Heart left ventricle (tissue), 16 donors: ENCODE measurements around the gene PRKCB. TPM values are rescaled to one million over a fixed set of nuclear protein-coding genes. Genes with fewer than 3 reads are reported as not detected.

Experiments
- ATAC-seq, 4 donors: fragments of 200-7000 bp; cut with Tn5 transposase; one replicate each; pipeline ENCODE4 v1.9.1; 2020 to 2022; ENCODE audit warnings: moderate library complexity in 4 of 4, mild to moderate bottlenecking in 3 of 4, moderate number of reproducible peaks in 1 of 4
- DNase-seq, 5 donors: peaks; one replicate each; pipeline ENCODE4 v3.0.0-alpha.2; 2020
- H3K27ac ChIP-seq, 12 donors: fragments of 200-600 bp; sonication (generic) in 4 of 12; one replicate each; pipeline versions ENCODE4 v1.5.0 to v1.8.0; 2016 to 2022; ENCODE audit warnings: mild to moderate bottlenecking in 2 of 12
- H3K27me3 ChIP-seq, 9 donors: fragments of 200-600 bp; sonication (generic) in 2 of 9; one replicate each; pipeline versions ENCODE4 v1.5.1 to v1.8.0; 2016 to 2022; ENCODE audit warnings: mild to moderate bottlenecking in 3 of 9
- H3K36me3 ChIP-seq, 9 donors: fragments of 200-600 bp; sonication (generic) in 2 of 9; one replicate each; pipeline versions ENCODE4 v1.5.0 to v1.8.0; 2018 to 2022; ENCODE audit warnings: mild to moderate bottlenecking in 2 of 9
- H3K4me1 ChIP-seq, 12 donors: fragments of 200-600 bp; sonication (generic) in 4 of 12; one replicate each; pipeline versions ENCODE4 v1.5.0 to v1.8.0; 2016 to 2022; ENCODE audit warnings: mild to moderate bottlenecking in 3 of 12
- H3K4me3 ChIP-seq, 12 donors: fragments of 200-600 bp; sonication (generic) in 4 of 12; one replicate each; pipeline versions ENCODE4 v1.5.0 to v1.8.0; 2017 to 2022; ENCODE audit warnings: mild to moderate bottlenecking in 9 of 12, moderate library complexity in 4 of 12
- H3K9me3 ChIP-seq, 12 donors: fragments of 200-600 bp; sonication (generic) in 4 of 12; one replicate each; pipeline versions ENCODE4 v1.5.0 to v1.8.0; 2016 to 2022; ENCODE audit warnings: mild to moderate bottlenecking in 1 of 12
- POLR2A ChIP-seq, 2 donors: fragments of 450-650 bp; IDR thresholded peaks; one replicate each; pipeline ENCODE4 v1.6.1; 2017; ENCODE audit warnings: antibody characterized with exemption in 2 of 2, mild to moderate bottlenecking in 2 of 2, moderate library complexity in 2 of 2
- WGBS, 4 donors: extraction: QIAGEN DNeasy Blood & Tissue Kit in 2 of 4; methylation state at CpG; one replicate each; pipeline versions ENCODE4 v1.1.5 to v1.1.7; 2013 to 2018; 5-methylcytosine and 5-hydroxymethylcytosine counted together
- intact Hi-C, 10 donors: fragments of 100-400 bp; cut with DNase I; formaldehyde crosslinking; loops; one replicate each; pipeline versions ENCODE4 v1.11.1 to v1.14.2; 2022
- polyA plus RNA-seq, 2 donors: library from polyadenylated mRNA; stranded (reverse); fragments of 200-250 nt; gene quantifications; one replicate each; pipeline ENCODE4 v1.2.3, GENCODE V29; 2013
- total RNA-seq, 9 donors: library from RNA; depleted of rRNA in 2 of 9; stranded (reverse); fragments of >200 nt in 2 of 9; fragmentation: NEBNext Ultra II Directional in 3 of 9; extraction: Animal tissue kit (Norgen Biotek cat#: 25700) in 3 of 9; gene quantifications; one replicate each; pipeline versions ENCODE4 v1.1.0 to v1.2.4, GENCODE V29; 2016 to 2023
- TF ChIP-seq, protein P1 (sequence below), 12 donors: fragments of 200-600 bp; sonication (generic) in 4 of 12; IDR thresholded peaks; one replicate each; pipeline versions ENCODE4 v1.5.0 to v1.8.0; 2018 to 2022; ENCODE audit warnings: antibody characterized with exemption in 12 of 12, mild to moderate bottlenecking in 5 of 12
- donor health status: ischemic (EF 13 %, LVEDD 7.1; RV severe dilation, severe dysfunction).
- donor health status: healthy with polysubstance abuse.
- donor health status: DM: no; HTN: yes; CAD: no.
- donor health status: DM: no; HTN: no; CAD: no.
- donor health status: ischemic (EF 25% LVEDD 6.9; RV normal size, moderate dysfunction).
- donor health status: ischemic (EF 25% LVEDD 5.7; RV mildly dilated, moderate dysfunction).
- donor health status: healthy.
- donor health status: DM: yes; HTN: yes; CAD: no.
- donor health status: ischemic (EF 35%, LVEDD 5.7; RV mildly dilated, moderate dysfunction).
- donor health status: nonischemic (EF 11% LVEDD 7.7; RV severe dilation, severe dysfunction).
- donor health status: DM: yes; HTN: yes; CAD: no.
- donor health status: PGD.
- donor health status: ischemic (EF 29% LVEDD 5.4; RV normal size, mild dysfunction).
- donor health status: nonischemic (EF 23%, LVEDD 6.1; RV moderate dilation, normal function).

PRKCB gene
- total and polyA plus RNA-seq, 11 donors: 0.30 to 18.4 (median 1.7) TPM

- no peak for TF ChIP-seq POLR2A (IDR thresholded peaks at IDR 0.05)
- TF ChIP-seq, protein P1, sequence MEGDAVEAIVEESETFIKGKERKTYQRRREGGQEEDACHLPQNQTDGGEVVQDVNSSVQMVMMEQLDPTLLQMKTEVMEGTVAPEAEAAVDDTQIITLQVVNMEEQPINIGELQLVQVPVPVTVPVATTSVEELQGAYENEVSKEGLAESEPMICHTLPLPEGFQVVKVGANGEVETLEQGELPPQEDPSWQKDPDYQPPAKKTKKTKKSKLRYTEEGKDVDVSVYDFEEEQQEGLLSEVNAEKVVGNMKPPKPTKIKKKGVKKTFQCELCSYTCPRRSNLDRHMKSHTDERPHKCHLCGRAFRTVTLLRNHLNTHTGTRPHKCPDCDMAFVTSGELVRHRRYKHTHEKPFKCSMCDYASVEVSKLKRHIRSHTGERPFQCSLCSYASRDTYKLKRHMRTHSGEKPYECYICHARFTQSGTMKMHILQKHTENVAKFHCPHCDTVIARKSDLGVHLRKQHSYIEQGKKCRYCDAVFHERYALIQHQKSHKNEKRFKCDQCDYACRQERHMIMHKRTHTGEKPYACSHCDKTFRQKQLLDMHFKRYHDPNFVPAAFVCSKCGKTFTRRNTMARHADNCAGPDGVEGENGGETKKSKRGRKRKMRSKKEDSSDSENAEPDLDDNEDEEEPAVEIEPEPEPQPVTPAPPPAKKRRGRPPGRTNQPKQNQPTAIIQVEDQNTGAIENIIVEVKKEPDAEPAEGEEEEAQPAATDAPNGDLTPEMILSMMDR (IDR thresholded peaks at IDR 0.05): no peak
- H3K4me3 ChIP-seq: no peak overlapping the region
- no peak overlapping the region for H3K27ac ChIP-seq
- WGBS, 4 donors: 53 to 69% (median 62%) methylated on average over 7 of the region's 7 CpGs
- intact Hi-C loops: no loop called here
- peaks cover 0 to 20% (median 13%) of the 10 kb centered on the region in 12 donors for H3K9me3 ChIP-seq
- H3K27me3 ChIP-seq: peaks cover 10 to 54% (median 18%) of the 10 kb centered on the region in 9 donors
- no peaks in the 10 kb centered on the region for H3K36me3 ChIP-seq
- H3K4me1 ChIP-seq: peaks cover 0 to 19% (median 0%) of the 10 kb centered on the region in 12 donors
- DNase-seq: no peak
- ATAC-seq: no peak
These were observed 1.7 kb upstream of the PRKCB start for GRCh38 chr16:23833960-23834685.

GRCh38 chr16:23836078-23836403, 258 bp downstream of the PRKCB start:
- TF ChIP-seq, protein P1 (IDR thresholded peaks at IDR 0.05): no peak
- TF ChIP-seq POLR2A (IDR thresholded peaks at IDR 0.05): no peak
- 1% methylated on average over 32 to 45 of the region's 45 CpGs; no CpG with 5 or more reads in 1 of the 4 donors for WGBS, 4 donors
- Histone ChIP-seq H3K9me3 (peaks cover 0 to 4% (median 0%) of the 10 kb centered on the region in 12 donors), H3K4me3 (peak overlapping the region; percentile 19 to 80 (median 46)), H3K4me1 (peaks cover 0 to 27% (median 0%) of the 10 kb centered on the region in 12 donors), H3K36me3 (no peaks in the 10 kb centered on the region), H3K27me3 (peaks cover 10 to 71% (median 21%) of the 10 kb centered on the region in 9 donors), H3K27ac (peak overlapping the region in 2 of 12 donors; percentile 5 to 73)
- ATAC-seq (no peak), DNase-seq (peak in 1 of 5 donors; percentile 62)
- intact Hi-C loops: no loop called here

DNA sequence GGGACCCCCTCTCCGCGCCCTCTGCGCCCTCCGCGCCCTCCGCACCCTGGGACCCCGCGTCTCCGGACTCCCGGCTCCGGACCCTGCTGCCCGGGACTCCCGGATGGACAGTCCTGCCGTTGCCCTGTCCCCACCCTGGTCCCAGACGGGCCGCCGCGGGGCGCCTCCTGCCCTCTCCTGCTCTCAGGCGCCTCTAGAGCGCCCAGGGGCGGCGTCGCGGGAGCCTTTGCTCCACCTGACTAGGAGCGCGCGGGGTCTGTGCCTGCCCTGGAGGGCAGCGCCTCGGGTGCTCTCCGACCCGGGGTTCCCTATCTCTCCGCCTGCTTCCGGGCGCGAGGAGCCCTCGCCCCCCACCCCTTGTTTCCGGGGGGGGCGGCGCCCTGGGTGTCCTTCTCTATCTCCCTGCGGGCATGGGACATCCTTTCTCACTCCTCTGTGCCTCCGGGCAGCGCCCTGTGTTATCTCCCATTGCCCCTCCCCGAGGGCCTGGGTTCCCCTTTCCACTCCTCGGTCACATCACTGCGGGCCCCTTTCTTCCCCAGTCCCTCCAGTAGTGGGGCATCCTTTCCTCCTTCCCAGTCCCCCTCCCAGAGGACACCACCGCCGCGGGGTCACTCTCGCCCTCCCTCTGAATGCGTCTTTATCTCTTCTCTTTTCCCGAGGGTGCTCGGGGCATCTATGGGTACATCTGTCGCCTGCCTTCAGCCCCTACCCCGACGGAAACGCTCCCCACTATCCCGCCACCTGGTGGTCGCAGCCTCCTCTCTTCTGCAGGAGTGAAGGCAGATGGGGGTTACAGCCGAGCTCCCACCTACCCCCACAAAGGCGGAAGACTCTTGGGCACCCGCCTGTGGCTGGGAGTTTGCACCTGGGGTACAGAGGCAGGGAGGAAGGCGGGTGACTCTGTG, 875 bp downstream of the PRKCB start:
- intact Hi-C loops: no loop called here
- ATAC-seq (peak in 3 of 4 donors; percentile 27 to 50 (median 33)), DNase-seq (peak in 1 of 5 donors; percentile 74)
- Histone ChIP-seq H3K36me3 (no peaks in the 10 kb centered on the region), H3K4me3 (peak overlapping the region; percentile 19 to 80 (median 46)), H3K27ac (peak overlapping the region in 2 of 12 donors; percentile 5 to 73), H3K4me1 (peaks cover 0 to 27% (median 0%) of the 10 kb centered on the region in 12 donors), H3K9me3 (no peaks in the 10 kb centered on the region), H3K27me3 (peaks cover 10 to 78% (median 21%) of the 10 kb centered on the region in 9 donors)
- no peak for TF ChIP-seq POLR2A (IDR thresholded peaks at IDR 0.05)
- TF ChIP-seq, protein P1 (IDR thresholded peaks at IDR 0.05): no peak
- 2 to 4% (median 3%) methylated on average over 37 to 63 of the region's 63 CpGs for WGBS, 4 donors
